H1 (cell line): ENCODE data around the gene TMEM154. TPM values are rescaled to one million over a fixed set of nuclear protein-coding genes. Genes with fewer than 3 reads are reported as not detected.

ENCODE experiments used
- CTCF ChIA-PET: fragments of 300-600 bp; sonication (Branson Sonifier 250); formaldehyde crosslinking; loops from one replicate; lab custom pipeline; 2021; ENCODE audit not compliant: partially characterized antibody; lab: Charles Lee
- POLR2A ChIA-PET: fragments of 300-600 bp; sonication (Branson Sonifier 250); formaldehyde crosslinking; loops from one replicate; lab custom pipeline; 2021; ENCODE audit warnings: inconsistent platforms; ENCODE audit not compliant: partially characterized antibody; lab: Charles Lee
- DNase-seq, 2 experiments: peaks; one replicate each; pipeline versions ENCODE4 v3.0.0 to v3.0.0-alpha.2; 2010 to 2022; ENCODE audit warnings: low spot score in 2 of 2, low read depth in 1 of 2, mixed read lengths in 1 of 2
- FAIRE-seq: peaks from 2 replicates; lab custom pipeline; 2011; peaks lifted over from hg19 to GRCh38; lab: Jason Lieb, UNC
- H2AFZ ChIP-seq: 2 replicates; pipeline ENCODE4 v1.8.1; 2012; ENCODE audit warnings: low read length, inconsistent platforms
- H2AK5ac ChIP-seq: 2 replicates; pipeline ENCODE4 v1.6.1; 2013; ENCODE audit warnings: low read depth, low read length
- H2BK120ac ChIP-seq: replicated peaks from 2 replicates; pipeline ENCODE3; 2013; ENCODE audit warnings: low read depth, low read length, inconsistent platforms
- H2BK12ac ChIP-seq: 2 replicates; pipeline ENCODE4 v1.6.1; 2013; ENCODE audit warnings: low read depth, low read length
- H2BK15ac ChIP-seq: 2 replicates; pipeline ENCODE4 v1.6.1; 2013; ENCODE audit warnings: low read length
- H2BK20ac ChIP-seq: 2 replicates; pipeline ENCODE4 v1.6.1; 2013; ENCODE audit warnings: low read length
- H2BK5ac ChIP-seq: 2 replicates; pipeline ENCODE4 v1.6.1; 2013; ENCODE audit warnings: low read depth, low read length
- H3K14ac ChIP-seq: 2 replicates; pipeline ENCODE4 v1.6.1; 2013; ENCODE audit warnings: inconsistent platforms; ENCODE audit not compliant: insufficient read length
- H3K18ac ChIP-seq: 2 replicates; pipeline ENCODE4 v1.6.1; 2013; ENCODE audit warnings: low read length; ENCODE audit errors: extremely low read depth
- H3K23ac ChIP-seq: 2 replicates; pipeline ENCODE4 v1.6.1; 2013; ENCODE audit warnings: inconsistent platforms; ENCODE audit not compliant: insufficient read length
- H3K23me2 ChIP-seq: 2 replicates; pipeline ENCODE4 v1.6.1; 2013; ENCODE audit warnings: low read depth, low read length
- H3K27ac ChIP-seq: 2 replicates; pipeline ENCODE4 v1.6.1; 2011; ENCODE audit warnings: low read depth, low read length, inconsistent platforms
- H3K27me3 ChIP-seq, 4 experiments: replicated peaks in 1 of 4; 1 replicate in 1 of 4; 2 replicates in 3 of 4; pipeline versions ENCODE4 v1.6.1 to v1.8.1; 2011 to 2013; ENCODE audit warnings: low read length in 3 of 4, mild to moderate bottlenecking in 3 of 4, inconsistent platforms in 2 of 4, mixed read lengths in 2 of 4, moderate library complexity in 1 of 4; ENCODE audit not compliant: control insufficient read depth in 3 of 4, insufficient read depth in 3 of 4; ENCODE audit errors: extremely low read depth in 1 of 4
- H3K36me3 ChIP-seq, 4 experiments: 2 replicates each; pipeline versions ENCODE4 v1.6.1 to v1.8.1; 2011 to 2013; ENCODE audit warnings: mild to moderate bottlenecking in 4 of 4, low read length in 3 of 4, moderate library complexity in 2 of 4, control low read depth in 1 of 4, inconsistent platforms in 1 of 4; ENCODE audit not compliant: insufficient read depth in 4 of 4, control insufficient read depth in 2 of 4
- H3K4ac ChIP-seq: replicated peaks from 2 replicates; pipeline ENCODE3; 2013; ENCODE audit warnings: low read length, low read depth, mixed read lengths, inconsistent platforms; ENCODE audit not compliant: insufficient read length
- H3K4me1 ChIP-seq, 4 experiments: replicated peaks in 1 of 4; 1 replicate in 1 of 4; 2 replicates in 3 of 4; pipeline versions ENCODE4 v1.6.1 to v1.8.1; 2011 to 2013; ENCODE audit warnings: low read length in 3 of 4, inconsistent platforms in 2 of 4, mixed read lengths in 1 of 4; ENCODE audit not compliant: insufficient read depth in 4 of 4, control insufficient read depth in 3 of 4
- H3K4me2 ChIP-seq, 2 experiments: 2 replicates each; pipeline versions ENCODE4 v1.6.1 to v1.8.1; 2011 to 2013; ENCODE audit warnings: low read depth in 2 of 2, low read length in 2 of 2, control low read depth in 1 of 2, inconsistent platforms in 1 of 2, mild to moderate bottlenecking in 1 of 2; ENCODE audit not compliant: insufficient read depth in 1 of 2
- H3K4me3 ChIP-seq, 4 experiments: fragments of 200-600, 300-600 bp in 1 of 4; sonication (generic), shearing (Covaris generic), sonication (Bioruptor Twin) in 1 of 4; 2 replicates each; pipeline versions ENCODE4 v1.5.1 to v1.8.1; 2011 to 2016; ENCODE audit warnings: low read length in 4 of 4, low read depth in 3 of 4, control low read depth in 2 of 4, inconsistent platforms in 2 of 4, mild to moderate bottlenecking in 2 of 4, mixed read lengths in 1 of 4, moderate library complexity in 1 of 4; ENCODE audit not compliant: insufficient read depth in 2 of 4; ENCODE audit errors: extremely low read depth in 1 of 4
- H3K56ac ChIP-seq: replicated peaks from 2 replicates; pipeline ENCODE3; 2013; ENCODE audit warnings: low read depth, mild to moderate bottlenecking, mixed read lengths, low read length, inconsistent platforms; ENCODE audit not compliant: insufficient read length
- H3K79me1 ChIP-seq: 2 replicates; pipeline ENCODE4 v1.6.1; 2013; ENCODE audit warnings: low read depth, low read length, control low read depth
- H3K79me2 ChIP-seq, 2 experiments: 2 replicates each; pipeline versions ENCODE4 v1.6.1 to v1.8.1; 2012 to 2013; ENCODE audit warnings: low read length in 2 of 2, mild to moderate bottlenecking in 2 of 2, inconsistent platforms in 1 of 2; ENCODE audit not compliant: insufficient read depth in 2 of 2, control insufficient read depth in 1 of 2
- H3K9ac ChIP-seq, 4 experiments: replicated peaks in 1 of 4; 1 replicate in 1 of 4; 2 replicates in 3 of 4; pipeline versions ENCODE4 v1.6.1 to v1.8.1; 2011 to 2013; ENCODE audit warnings: low read depth in 3 of 4, low read length in 3 of 4, control low read depth in 2 of 4, mild to moderate bottlenecking in 2 of 4, moderate library complexity in 2 of 4, inconsistent platforms in 1 of 4; ENCODE audit errors: extremely low read depth in 1 of 4
- H3K9me3 ChIP-seq, 2 experiments: 2 replicates each; pipeline versions ENCODE4 v1.6.1 to v1.8.1; 2012 to 2013; ENCODE audit warnings: mild to moderate bottlenecking in 2 of 2, moderate library complexity in 2 of 2, control low read depth in 1 of 2, inconsistent platforms in 1 of 2, low read depth in 1 of 2, low read length in 1 of 2, mixed read lengths in 1 of 2; ENCODE audit not compliant: insufficient read depth in 2 of 2
- H4K20me1 ChIP-seq, 2 experiments: replicated peaks in 1 of 2; 2 replicates each; pipeline versions ENCODE3 to v1.8.1; 2011 to 2013; ENCODE audit warnings: inconsistent platforms in 2 of 2, low read length in 2 of 2, mild to moderate bottlenecking in 1 of 2; ENCODE audit not compliant: insufficient read depth in 2 of 2, control insufficient read depth in 1 of 2
- H4K5ac ChIP-seq: 2 replicates; pipeline ENCODE4 v1.6.1; 2013; ENCODE audit warnings: low read length, low read depth, mixed read lengths, inconsistent platforms; ENCODE audit not compliant: insufficient read length
- H4K8ac ChIP-seq: 2 replicates; pipeline ENCODE4 v1.8.0; 2013; ENCODE audit warnings: mild to moderate bottlenecking, moderate library complexity, low read length, inconsistent platforms; ENCODE audit not compliant: insufficient read depth; ENCODE audit errors: extremely low read depth
- H4K91ac ChIP-seq: replicated peaks from 2 replicates; pipeline ENCODE3; 2013; ENCODE audit warnings: low read length, mixed read lengths, inconsistent platforms; ENCODE audit not compliant: insufficient read length
- ASH2L ChIP-seq: fragments of 200-600, 300-600 bp; sonication (generic); IDR thresholded peaks from one replicate; pipeline ENCODE4 v1.7.1; 2017; ENCODE audit warnings: low read length
- BRCA1 ChIP-seq: IDR thresholded peaks from 2 replicates; pipeline ENCODE4 v1.6.1; 2012; ENCODE audit warnings: low read depth, low read length, improper control_type of control experiment
- CHD2 ChIP-seq: IDR thresholded peaks from 2 replicates; pipeline ENCODE4 v1.6.1; 2012; ENCODE audit warnings: low read length, improper control_type of control experiment
- EGR1 ChIP-seq: IDR thresholded peaks from 2 replicates; pipeline ENCODE4 v1.6.1; 2011; ENCODE audit warnings: low read depth, low read length, borderline replicate concordance
- GABPA ChIP-seq: IDR thresholded peaks from 2 replicates; pipeline ENCODE4 v1.6.1; 2011; ENCODE audit warnings: mild to moderate bottlenecking, low read length, moderate library complexity, borderline replicate concordance; ENCODE audit not compliant: insufficient read depth
- KDM4A ChIP-seq: IDR thresholded peaks from one replicate; pipeline ENCODE4 v1.7.1; 2012; ENCODE audit warnings: low read depth, mild to moderate bottlenecking, moderate library complexity, low read length, inconsistent platforms; ENCODE audit not compliant: severe bottlenecking
- MAFK ChIP-seq: IDR thresholded peaks from 2 replicates; pipeline ENCODE4 v1.6.1; 2012; ENCODE audit warnings: low read depth, mild to moderate bottlenecking, improper control_type of control experiment, low read length
- NANOG ChIP-seq: IDR thresholded peaks from 2 replicates; pipeline ENCODE4 v1.6.1; 2011; ENCODE audit warnings: low read length, low read depth, mild to moderate bottlenecking, inconsistent platforms; ENCODE audit not compliant: insufficient read depth, poor library complexity, severe bottlenecking
- NRF1 ChIP-seq: IDR thresholded peaks from 2 replicates; pipeline ENCODE4 v1.6.1; 2011; ENCODE audit warnings: mild to moderate bottlenecking, low read depth, low read length, improper control_type of control experiment
- RFX5 ChIP-seq: IDR thresholded peaks from 2 replicates; pipeline ENCODE4 v1.6.1; 2011; ENCODE audit warnings: low read depth, low read length, improper control_type of control experiment, borderline replicate concordance
- SIRT6 ChIP-seq: IDR thresholded peaks from one replicate; pipeline ENCODE4 v1.7.1; 2012; ENCODE audit warnings: low read length, inconsistent platforms
- SP1 ChIP-seq: IDR thresholded peaks from 2 replicates; pipeline ENCODE4 v1.6.1; 2011; ENCODE audit warnings: low read depth, low read length
- SP2 ChIP-seq: IDR thresholded peaks from 2 replicates; pipeline ENCODE4 v1.6.1; 2012; ENCODE audit warnings: mild to moderate bottlenecking, low read length, inconsistent platforms
- TAF1 ChIP-seq: IDR thresholded peaks from 2 replicates; pipeline ENCODE4 v1.6.1; 2011; ENCODE audit warnings: mild to moderate bottlenecking, low read depth, low read length
- TCF12 ChIP-seq: IDR thresholded peaks from 2 replicates; pipeline ENCODE4 v1.6.1; 2011; ENCODE audit warnings: low read depth, mild to moderate bottlenecking, low read length
- YY1 ChIP-seq: IDR thresholded peaks from 2 replicates; pipeline ENCODE4 v1.6.1; 2011; ENCODE audit warnings: low read depth, mild to moderate bottlenecking, low read length
- WGBS, 2 experiments: shearing (Covaris generic) in 1 of 2; methylation state at CpG; one replicate each; pipeline versions ENCODE4 v1.1.6 to v1.1.7; 2013 to 2015; ENCODE audit warnings: low lambda C conversion rate in 2 of 2, mixed read lengths in 2 of 2, inconsistent platforms in 1 of 2, low coverage in 1 of 2, missing lambda C conversion rate in 1 of 2; ENCODE audit not compliant: insufficient replicate concordance in 2 of 2, insufficient coverage in 1 of 2, insufficient read length in 1 of 2; ENCODE audit errors: extremely low coverage in 1 of 2, missing lambda C conversion rate in 1 of 2; 5-methylcytosine and 5-hydroxymethylcytosine counted together
- polyA plus RNA-seq, 7 experiments: library from polyadenylated mRNA; depleted of rRNA in 3 of 7; stranded (reverse) in 5 of 7; unstranded in 2 of 7; fragments of >200 nt in 5 of 7; fragments of 200-250 nt in 2 of 7; gene quantifications; 1 replicate in 5 of 7; 2 replicates in 1 of 7; 4 replicates in 1 of 7; pipeline versions ENCODE4 v1.2.1 to v1.2.3, GENCODE V29; 2011 to 2013; ENCODE audit warnings: missing spikeins in 2 of 7, mixed read lengths in 2 of 7
- total RNA-seq: library from RNA; stranded (reverse); fragmentation: NEBNext Ultra II Directional; extraction: Animal tissue kit (Norgen Biotek cat#: 25700); gene quantifications from 2 replicates; pipeline ENCODE4 v1.2.1, GENCODE V29; 2021

The TMEM154 gene
- total and polyA plus RNA-seq, 2 of the 8 experiments (the other 6 are each of a cell fraction or from before 2014, with no cell fraction given) = 0.33 to 1.2 TPM

GRCh38 chr4:152578670-152579069 is 101.1 kb downstream of the TMEM154 start:
- H3K36me3 ChIP-seq = no peaks in the 10 kb centered on the region
- POLR2A ChIA-PET = no interaction called here
- no peak overlapping the region for H3K27ac ChIP-seq
- H3K27me3 ChIP-seq = no peaks in the 10 kb centered on the region
- H2BK5ac ChIP-seq = no peak overlapping the region
- H2BK20ac ChIP-seq = no peak overlapping the region
- DNase-seq = no peak
- H2BK12ac ChIP-seq = no peak overlapping the region
- FAIRE-seq = no peak
- H2AK5ac ChIP-seq = no peak overlapping the region
- no peak overlapping the region for H4K8ac ChIP-seq
- no peak overlapping the region for H4K91ac ChIP-seq
- no peak overlapping the region for H3K4me3 ChIP-seq
- H3K23ac ChIP-seq = no peak overlapping the region
- H2AFZ ChIP-seq = no peak overlapping the region
- no peaks in the 10 kb centered on the region for H3K79me1 ChIP-seq
- H3K4me1 ChIP-seq = no peaks in the 10 kb centered on the region
- H2BK15ac ChIP-seq = no peak overlapping the region
- H3K9me3 ChIP-seq = no peaks in the 10 kb centered on the region
- no peak overlapping the region for H3K4ac ChIP-seq
- H3K14ac ChIP-seq = no peak overlapping the region
- H3K4me2 ChIP-seq = no peak overlapping the region
- H4K20me1 ChIP-seq = no peaks in the 10 kb centered on the region
- no peak overlapping the region for H3K18ac ChIP-seq
- H3K79me2 ChIP-seq = no peaks in the 10 kb centered on the region
- 76% methylated on average over 1 of the region's 1 CpG; no CpG with 5 or more reads in 1 of the 2 experiments for WGBS, 2 experiments
- no peak for TF ChIP-seq TAF1
- no peak for TF ChIP-seq MAFK
- no peak for TF ChIP-seq GABPA
- no peak for TF ChIP-seq SP1
- TF ChIP-seq EGR1 = no peak
- no peak for TF ChIP-seq NRF1
- no peak for TF ChIP-seq ASH2L
- no peak for TF ChIP-seq TCF12
- TF ChIP-seq RFX5 = no peak
- TF ChIP-seq SP2 = no peak
- no peak for TF ChIP-seq SIRT6
- TF ChIP-seq KDM4A = no peak
- TF ChIP-seq BRCA1 = no peak
- TF ChIP-seq CHD2 = no peak
- TF ChIP-seq NANOG = no peak
- no peak for TF ChIP-seq YY1
- CTCF ChIA-PET = interaction anchor here (0.7 to 4.3 kb wide), 14 partner anchors 11 to 201 kb away, joined by 3 to 23 read pairs (median 4); no protein-coding TSS in a partner anchor
- no peak overlapping the region for H3K9ac ChIP-seq
- no peak overlapping the region for H4K5ac ChIP-seq
- no peaks in the 10 kb centered on the region for H3K23me2 ChIP-seq
- H3K56ac ChIP-seq = no peak overlapping the region
- H2BK120ac ChIP-seq = no peak overlapping the region
